ENCODE data around the gene PCCB. TPM values are rescaled to one million over a fixed set of nuclear protein-coding genes. Genes with fewer than 3 reads are reported as not detected.

Gene PCCB
- total and polyA plus RNA-seq, 2 donors (not counting 1 experiment from before 2014, with no cell fraction given), result 12.1 to 15.5 TPM

DNA sequence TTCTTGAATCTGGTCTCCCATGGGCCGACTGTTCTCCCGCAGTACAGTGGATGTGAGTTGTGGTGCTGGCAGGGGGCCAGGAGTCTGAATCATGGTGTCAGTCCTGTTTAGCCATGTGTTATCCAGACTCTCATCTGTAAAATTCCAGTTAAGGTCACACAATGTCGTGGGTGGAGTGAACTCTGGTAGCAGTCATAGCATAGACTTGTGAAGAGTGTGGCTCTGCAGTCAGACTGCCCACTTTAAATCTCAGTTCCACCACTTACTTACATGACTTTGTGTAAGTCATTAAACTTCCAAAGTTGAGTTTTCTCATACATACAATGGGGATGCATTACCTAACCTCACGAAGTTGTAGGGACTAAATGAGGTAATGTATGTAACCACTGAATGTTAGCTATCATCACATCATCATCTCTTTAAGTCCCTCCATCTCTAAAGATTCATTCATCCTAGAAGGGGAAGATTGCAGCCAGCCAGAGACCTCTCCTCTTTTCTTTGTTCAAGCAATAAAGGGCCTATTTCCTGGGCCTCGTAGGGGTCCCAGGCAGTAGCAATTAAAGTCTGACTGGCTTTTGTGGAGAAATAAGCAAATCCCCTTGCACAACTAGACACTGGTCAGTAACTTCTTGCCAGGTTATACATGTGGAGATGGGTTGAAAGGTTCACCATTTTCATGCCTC lies 93.9 kb downstream of the PCCB start:
- Histone ChIP-seq H3K36me3 (replicated peaks in 1 of 2; ENCODE audit: control extremely low read depth in 1 of 2, control insufficient read depth in 1 of 2, extremely low read depth in 1 of 2, insufficient read depth in 2 of 2, low read length in 1 of 2) (peaks cover 4 to 59% of the 10 kb centered on the region in 2 experiments), H3K9ac (ENCODE audit: low read length) (no peak overlapping the region), H3K4me3 (ENCODE audit: control extremely low read depth in 1 of 5, extremely low read depth in 1 of 5, insufficient read depth in 1 of 5, low read depth in 2 of 5, low read length in 4 of 5) (no peak overlapping the region), H3K27ac (ENCODE audit: low read length in 2 of 2) (no peak overlapping the region), H4K20me1 (ENCODE audit: control insufficient read depth, insufficient read depth, low read length, poor library complexity, severe bottlenecking) (no peaks in the 10 kb centered on the region), H3K4me2 (replicated peaks; ENCODE audit: low read depth, low read length, poor library complexity, severe bottlenecking) (no peak overlapping the region), H3K79me2 (ENCODE audit: control insufficient read depth, insufficient read depth, low read length) (no peaks in the 10 kb centered on the region), H3K4me1 (ENCODE audit: control insufficient read depth in 2 of 2, insufficient read depth in 2 of 2, low read length in 2 of 2) (no peaks in the 10 kb centered on the region), H3K27me3 (replicated peaks in 1 of 4; ENCODE audit: control extremely low read depth in 1 of 4, control insufficient read depth in 3 of 4, insufficient read depth in 4 of 4, low read length in 3 of 4) (no peaks in the 10 kb centered on the region), H2AFZ (ENCODE audit: insufficient read depth, low read depth, low read length, poor library complexity, severe bottlenecking) (no peak overlapping the region), H3K9me3 (ENCODE audit: control extremely low read depth in 1 of 3, control insufficient read depth in 2 of 3, insufficient read depth in 1 of 3, low read length in 2 of 3) (no peaks in the 10 kb centered on the region)
- no peaks in the 10 kb centered on the region for H3K4me1 Mint-ChIP-seq
- DNase-seq (no peak), ATAC-seq (ENCODE audit: low read depth) (no peak)
- TF ChIP-seq, protein P1, sequence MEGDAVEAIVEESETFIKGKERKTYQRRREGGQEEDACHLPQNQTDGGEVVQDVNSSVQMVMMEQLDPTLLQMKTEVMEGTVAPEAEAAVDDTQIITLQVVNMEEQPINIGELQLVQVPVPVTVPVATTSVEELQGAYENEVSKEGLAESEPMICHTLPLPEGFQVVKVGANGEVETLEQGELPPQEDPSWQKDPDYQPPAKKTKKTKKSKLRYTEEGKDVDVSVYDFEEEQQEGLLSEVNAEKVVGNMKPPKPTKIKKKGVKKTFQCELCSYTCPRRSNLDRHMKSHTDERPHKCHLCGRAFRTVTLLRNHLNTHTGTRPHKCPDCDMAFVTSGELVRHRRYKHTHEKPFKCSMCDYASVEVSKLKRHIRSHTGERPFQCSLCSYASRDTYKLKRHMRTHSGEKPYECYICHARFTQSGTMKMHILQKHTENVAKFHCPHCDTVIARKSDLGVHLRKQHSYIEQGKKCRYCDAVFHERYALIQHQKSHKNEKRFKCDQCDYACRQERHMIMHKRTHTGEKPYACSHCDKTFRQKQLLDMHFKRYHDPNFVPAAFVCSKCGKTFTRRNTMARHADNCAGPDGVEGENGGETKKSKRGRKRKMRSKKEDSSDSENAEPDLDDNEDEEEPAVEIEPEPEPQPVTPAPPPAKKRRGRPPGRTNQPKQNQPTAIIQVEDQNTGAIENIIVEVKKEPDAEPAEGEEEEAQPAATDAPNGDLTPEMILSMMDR (IDR thresholded peaks at IDR 0.05), result no peak
- no peak for TF ChIP-seq EZH2 (IDR thresholded peaks at IDR 0.05; ENCODE audit: borderline replicate concordance, insufficient read depth, low read depth, low read length, poor library complexity, severe bottlenecking)
- ChIA-PET CTCF (no interaction called here), POLR2A (no interaction called here)
- H3K27ac Mint-ChIP-seq, result no peak overlapping the region
- intact Hi-C loops (cut with micrococcal nuclease), result loop anchor here (5.0 kb wide), 1 partner anchor 267 kb away; no protein-coding TSS in a partner anchor
- no peaks in the 10 kb centered on the region for H3K27me3 Mint-ChIP-seq
- no peak overlapping the region for H3K4me3 Mint-ChIP-seq
- 100% methylated on average over 2 of the region's 5 CpGs for WGBS (ENCODE audit: insufficient coverage)
- no peaks in the 10 kb centered on the region for H3K9me3 Mint-ChIP-seq (ENCODE audit: insufficient read depth)

DNA sequence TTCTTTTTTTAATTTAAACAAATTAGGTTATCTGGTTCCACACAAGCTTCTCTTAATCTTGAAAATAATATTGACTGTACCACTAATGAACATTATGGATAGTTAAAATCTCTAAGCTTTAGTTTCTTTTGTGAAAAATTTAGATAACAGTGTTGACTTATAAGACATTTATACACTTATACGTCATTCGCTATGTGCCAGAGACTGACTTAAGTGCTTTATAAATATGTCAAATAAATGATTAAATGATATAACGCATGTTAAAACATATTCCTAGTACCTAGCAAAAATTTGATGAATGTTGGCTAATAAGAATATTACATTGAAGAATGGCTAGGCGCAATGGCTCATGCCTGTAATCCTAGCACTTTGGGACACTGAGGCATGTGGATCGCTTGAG lies 96.3 kb downstream of the PCCB start:
- Histone ChIP-seq H4K20me1 (ENCODE audit: control insufficient read depth, insufficient read depth, low read length, poor library complexity, severe bottlenecking) (no peaks in the 10 kb centered on the region), H3K4me1 (ENCODE audit: control insufficient read depth in 2 of 2, insufficient read depth in 2 of 2, low read length in 2 of 2) (no peaks in the 10 kb centered on the region), H3K36me3 (replicated peaks in 1 of 2; ENCODE audit: control extremely low read depth in 1 of 2, control insufficient read depth in 1 of 2, extremely low read depth in 1 of 2, insufficient read depth in 2 of 2, low read length in 1 of 2) (peaks cover 4 to 54% of the 10 kb centered on the region in 2 experiments), H3K9ac (ENCODE audit: low read length) (no peak overlapping the region), H3K27ac (ENCODE audit: low read length in 2 of 2) (no peak overlapping the region), H3K4me2 (replicated peaks; ENCODE audit: low read depth, low read length, poor library complexity, severe bottlenecking) (no peak overlapping the region), H2AFZ (ENCODE audit: insufficient read depth, low read depth, low read length, poor library complexity, severe bottlenecking) (no peak overlapping the region), H3K9me3 (ENCODE audit: control extremely low read depth in 1 of 3, control insufficient read depth in 2 of 3, insufficient read depth in 1 of 3, low read length in 2 of 3) (no peaks in the 10 kb centered on the region), H3K79me2 (ENCODE audit: control insufficient read depth, insufficient read depth, low read length) (no peaks in the 10 kb centered on the region), H3K4me3 (ENCODE audit: control extremely low read depth in 1 of 5, extremely low read depth in 1 of 5, insufficient read depth in 1 of 5, low read depth in 2 of 5, low read length in 4 of 5) (no peak overlapping the region), H3K27me3 (replicated peaks in 1 of 4; ENCODE audit: control extremely low read depth in 1 of 4, control insufficient read depth in 3 of 4, insufficient read depth in 4 of 4, low read length in 3 of 4) (no peaks in the 10 kb centered on the region)
- intact Hi-C loops (cut with micrococcal nuclease), result no loop called here
- Mint-ChIP-seq H3K27ac (no peak overlapping the region), H3K4me1 (no peaks in the 10 kb centered on the region), H3K4me3 (no peak overlapping the region), H3K27me3 (no peaks in the 10 kb centered on the region), H3K9me3 (ENCODE audit: insufficient read depth) (no peaks in the 10 kb centered on the region)
- DNase-seq (no peak), ATAC-seq (ENCODE audit: low read depth) (no peak)
- POLR2A ChIA-PET, result no interaction called here
- TF ChIP-seq EZH2 (IDR thresholded peaks at IDR 0.05; ENCODE audit: borderline replicate concordance, insufficient read depth, low read depth, low read length, poor library complexity, severe bottlenecking), result no peak
- TF ChIP-seq, protein P1 (IDR thresholded peaks at IDR 0.05), result no peak
- 100% methylated on average over 1 of the region's 5 CpGs for WGBS (ENCODE audit: insufficient coverage)
- CTCF ChIA-PET, result no interaction called here

All from B cell (primary cell).